DND-41 (cell line): Measurements from ENCODE around the gene FOXP1.

Source experiments
- EZH2 ChIP-seq: IDR thresholded peaks from 3 replicates; pipeline ENCODE4 v1.6.1; 2012; ENCODE audit warnings: borderline replicate concordance, low read depth, mild to moderate bottlenecking, moderate library complexity, low read length, inconsistent platforms; ENCODE audit not compliant: severe bottlenecking
- TF ChIP-seq, protein P1 (sequence below): IDR thresholded peaks from 2 replicates; pipeline ENCODE4 v1.5.1; 2012; ENCODE audit warnings: borderline replicate concordance, low read length, moderate library complexity, mild to moderate bottlenecking; ENCODE audit not compliant: poor library complexity, severe bottlenecking; ENCODE audit errors: extremely low read depth

DNA sequence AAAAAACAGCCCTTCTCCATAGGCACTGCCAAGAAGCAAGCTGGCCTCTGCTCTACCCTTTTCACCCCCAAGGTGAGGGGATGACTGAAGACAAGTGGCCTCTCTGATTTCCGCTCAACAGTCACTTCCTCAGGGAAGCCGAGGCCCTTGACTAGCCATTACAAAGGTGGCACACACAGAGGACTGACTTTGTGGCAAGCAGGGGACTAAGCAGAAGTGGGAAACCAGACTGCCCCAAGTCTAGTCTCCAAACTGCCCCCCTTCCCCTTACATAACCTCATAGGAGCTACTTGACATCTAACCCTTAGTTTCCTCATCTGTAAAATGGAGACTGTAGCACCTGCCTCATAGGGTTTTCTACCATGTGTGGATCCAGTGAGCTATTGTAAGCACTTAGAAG lies 118.9 kb downstream of the FOXP1 start:
- TF ChIP-seq, protein P1, sequence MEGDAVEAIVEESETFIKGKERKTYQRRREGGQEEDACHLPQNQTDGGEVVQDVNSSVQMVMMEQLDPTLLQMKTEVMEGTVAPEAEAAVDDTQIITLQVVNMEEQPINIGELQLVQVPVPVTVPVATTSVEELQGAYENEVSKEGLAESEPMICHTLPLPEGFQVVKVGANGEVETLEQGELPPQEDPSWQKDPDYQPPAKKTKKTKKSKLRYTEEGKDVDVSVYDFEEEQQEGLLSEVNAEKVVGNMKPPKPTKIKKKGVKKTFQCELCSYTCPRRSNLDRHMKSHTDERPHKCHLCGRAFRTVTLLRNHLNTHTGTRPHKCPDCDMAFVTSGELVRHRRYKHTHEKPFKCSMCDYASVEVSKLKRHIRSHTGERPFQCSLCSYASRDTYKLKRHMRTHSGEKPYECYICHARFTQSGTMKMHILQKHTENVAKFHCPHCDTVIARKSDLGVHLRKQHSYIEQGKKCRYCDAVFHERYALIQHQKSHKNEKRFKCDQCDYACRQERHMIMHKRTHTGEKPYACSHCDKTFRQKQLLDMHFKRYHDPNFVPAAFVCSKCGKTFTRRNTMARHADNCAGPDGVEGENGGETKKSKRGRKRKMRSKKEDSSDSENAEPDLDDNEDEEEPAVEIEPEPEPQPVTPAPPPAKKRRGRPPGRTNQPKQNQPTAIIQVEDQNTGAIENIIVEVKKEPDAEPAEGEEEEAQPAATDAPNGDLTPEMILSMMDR, result no peak
- TF ChIP-seq EZH2, result no peak
